Measurements from ENCODE around the gene SDR39U1.

Gene SDR39U1

GRCh38 chr14:24408764-24409163, 33.8 kb downstream of the SDR39U1 start:
- DNase-seq, result no peak

DNA sequence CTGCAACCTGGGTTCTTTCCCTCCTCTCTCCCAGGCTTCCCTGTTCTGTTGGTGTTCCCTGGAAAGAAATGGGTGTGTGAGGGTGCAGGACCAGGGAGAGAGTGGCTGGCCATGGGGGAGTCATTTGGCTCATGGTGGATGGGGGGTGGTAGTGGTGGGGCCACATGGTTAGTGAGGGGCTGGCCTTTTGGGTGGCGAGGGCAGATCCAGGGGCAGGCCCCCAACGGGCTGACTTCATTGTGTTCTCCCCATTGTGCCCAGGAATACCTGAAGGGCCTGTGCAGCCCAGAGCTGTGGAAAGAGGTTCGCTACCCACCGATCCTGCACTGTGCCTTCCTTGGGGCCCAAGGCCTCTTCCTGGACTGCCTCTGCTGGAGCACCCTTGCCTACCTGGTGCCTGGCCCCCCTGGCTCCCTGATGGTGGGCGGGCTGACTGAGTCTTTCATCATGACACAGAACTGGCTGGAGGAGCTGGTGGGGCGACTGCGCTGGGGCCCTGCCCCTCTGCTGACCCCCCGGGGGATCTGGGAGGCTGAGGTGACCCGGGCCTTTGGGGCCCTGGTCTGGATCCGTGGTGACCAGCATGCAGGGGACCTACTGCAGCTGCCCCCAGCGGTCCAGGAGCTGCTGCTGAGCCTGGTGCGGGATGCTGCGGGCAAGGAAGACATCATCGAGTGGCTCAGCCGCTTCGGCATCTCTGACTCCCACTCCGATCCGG, 34.8 kb downstream of the SDR39U1 start:
- no peak for DNase-seq

GRCh38 chr14:24406416-24406815, 36.2 kb downstream of the SDR39U1 start:
- no peak for DNase-seq

GRCh38 chr14:24404814-24405213, 37.8 kb downstream of the SDR39U1 start:
- DNase-seq, result no peak

DNA sequence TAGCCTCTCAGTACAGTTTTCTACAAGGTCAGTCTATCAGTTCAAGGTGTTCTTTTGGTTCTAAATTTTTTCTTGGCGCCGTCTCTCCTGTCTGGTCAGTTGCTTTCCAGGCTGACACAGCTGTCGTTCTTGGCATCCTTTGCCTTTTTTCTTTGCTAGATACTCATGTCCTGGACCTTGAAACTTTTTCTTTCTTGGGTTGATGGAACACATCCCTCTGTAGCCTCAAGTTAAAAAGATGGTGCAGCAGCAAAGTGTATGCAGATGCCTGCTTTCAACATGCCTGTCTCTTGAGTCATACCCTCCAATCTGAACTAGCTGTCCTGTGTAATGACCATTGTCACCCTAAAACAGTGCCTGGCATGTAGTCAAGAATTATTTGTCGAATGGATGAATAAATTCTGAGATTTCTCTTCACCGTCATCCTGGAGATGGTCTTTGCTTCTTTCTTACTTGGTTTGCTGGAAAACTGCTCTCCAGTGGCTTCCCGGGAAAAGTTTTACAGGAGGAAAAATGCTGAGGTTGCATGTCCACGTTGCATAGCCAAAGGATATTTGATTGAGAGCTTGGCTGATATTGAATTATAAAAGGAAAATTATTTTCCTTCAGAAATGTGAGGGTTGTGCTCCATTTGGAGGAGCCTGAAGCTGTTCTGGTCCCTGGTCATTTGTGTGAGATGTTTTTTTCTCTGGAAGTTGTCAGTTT, 39.1 kb downstream of the SDR39U1 start:
- no peak for DNase-seq

DNA sequence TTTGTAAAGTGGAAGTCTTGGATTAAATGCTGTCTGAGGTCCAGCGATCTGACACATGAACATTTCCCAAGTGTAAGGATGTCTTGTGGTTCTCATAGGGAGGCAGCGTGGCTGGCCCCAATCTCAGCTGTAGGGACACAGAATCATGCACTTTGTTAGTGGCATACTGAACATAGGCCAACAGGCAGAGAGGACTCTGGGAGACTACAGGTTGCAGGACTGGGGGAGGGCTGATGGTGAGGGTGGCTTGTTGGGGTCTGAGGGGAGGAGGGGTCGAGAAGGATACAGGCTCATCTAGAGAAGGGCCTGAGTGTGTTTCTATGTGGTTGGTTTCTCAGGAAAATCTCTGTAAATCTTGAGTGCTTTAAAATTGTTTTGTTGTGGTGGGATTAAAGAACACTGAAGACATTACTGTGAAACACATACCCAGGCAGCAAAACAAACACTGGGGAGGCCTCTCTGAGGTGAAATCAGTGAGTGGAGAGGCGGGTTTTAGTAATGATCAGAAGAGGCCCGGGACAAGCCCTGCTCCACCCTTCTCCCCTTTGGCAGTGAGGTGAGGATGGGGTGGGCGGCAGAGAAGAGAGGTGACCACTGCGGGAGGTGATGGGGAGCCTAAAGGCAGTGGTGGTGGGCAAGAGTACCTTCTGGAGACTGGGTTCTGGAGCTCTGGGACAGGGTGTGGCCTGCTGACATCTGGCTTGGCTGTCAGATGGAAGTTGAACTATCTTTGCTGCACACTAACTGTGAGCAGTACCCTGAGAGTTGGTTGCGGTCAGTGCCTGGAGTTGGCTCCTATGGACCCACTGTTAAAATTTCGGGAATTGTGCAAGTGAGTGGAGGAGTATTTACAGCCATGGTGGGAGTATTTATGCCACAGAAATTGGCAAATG, 40.5 kb downstream of the SDR39U1 start:
- DNase-seq, result no peak

DNA sequence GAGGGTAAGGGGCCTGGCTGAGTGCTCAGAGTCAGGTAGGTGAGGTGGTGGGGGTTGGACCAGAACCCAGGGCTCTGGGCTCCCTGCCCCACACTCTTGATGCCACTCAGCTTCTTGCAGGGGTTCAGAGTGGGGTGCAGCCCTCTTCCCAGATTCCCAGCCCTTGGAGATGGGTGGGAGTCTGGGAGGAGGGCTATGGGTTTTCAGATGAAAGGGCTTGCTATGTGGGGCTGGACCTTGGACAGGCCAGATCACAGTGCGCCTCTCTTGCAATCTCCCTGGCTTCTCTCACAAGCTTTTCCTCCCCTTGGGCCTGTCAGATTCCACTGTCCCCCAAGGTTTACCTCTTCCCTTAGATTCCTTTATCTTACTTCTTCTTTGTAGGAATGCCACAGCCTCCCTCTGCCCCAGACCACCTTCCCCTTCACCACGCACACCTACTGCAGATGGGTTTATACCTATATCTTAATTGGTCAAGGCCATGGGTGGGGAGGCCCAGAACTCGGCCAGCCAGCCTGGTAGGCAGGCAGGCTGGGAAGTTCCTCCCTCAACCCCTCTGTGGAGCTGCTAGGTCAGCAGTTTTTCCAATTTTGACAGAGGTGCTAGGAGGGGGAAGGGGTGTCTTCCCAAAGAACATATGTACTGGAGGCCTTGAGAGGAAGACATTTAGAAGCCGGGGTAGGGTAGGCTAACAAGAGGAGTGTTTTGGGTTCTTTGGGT, 42.4 kb downstream of the SDR39U1 start:
- DNase-seq, result no peak

DNA sequence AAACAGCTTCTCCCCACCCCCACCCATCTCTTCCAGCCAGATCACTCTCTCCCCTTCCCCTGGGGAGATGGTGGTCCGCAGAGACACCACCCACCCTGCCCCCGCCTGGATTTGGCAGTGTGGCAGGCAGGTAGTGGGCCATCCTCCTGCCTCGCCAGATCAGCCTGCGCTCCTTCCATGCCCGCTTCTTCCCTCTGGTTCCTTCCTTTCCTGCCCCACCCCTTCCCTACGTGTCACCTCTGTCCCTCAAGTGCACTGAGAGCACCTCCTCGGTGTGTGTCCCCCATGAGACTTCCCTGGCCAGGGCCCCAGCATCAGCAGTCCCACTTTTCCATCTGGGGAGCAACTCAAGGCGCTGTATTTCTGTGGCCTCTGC, 43.1 kb downstream of the SDR39U1 start:
- DNase-seq, result no peak

- DNase-seq, result peak; percentile 86
These were observed 43.7 kb downstream of the SDR39U1 start, which contains the start of gene NYNRIN for GRCh38 chr14:24398653-24399446. Gene NYNRIN (plus strand): TSS chr14:24399003. CDS start chr14:24399247, 244 bp downstream.

DNA sequence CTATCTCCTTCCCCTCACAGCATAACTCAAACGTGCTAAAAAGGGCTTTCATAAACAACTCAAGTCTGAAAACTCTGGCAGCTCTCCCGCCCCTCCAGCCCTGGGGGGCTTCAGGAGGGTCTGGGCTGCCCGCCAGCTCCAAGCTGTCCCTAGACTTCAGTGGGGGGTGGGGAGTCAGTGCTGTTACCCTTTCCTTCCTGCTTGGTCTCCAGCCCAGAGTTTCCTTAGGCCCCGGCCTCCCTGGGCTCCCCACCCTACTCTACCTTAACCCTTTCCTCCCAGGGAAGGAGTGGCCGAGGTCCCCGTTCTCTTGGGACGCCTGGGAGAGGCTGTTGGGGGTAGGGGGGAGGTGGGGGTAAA, 44.3 kb downstream of the SDR39U1 start:
- peak; percentile 49 for DNase-seq

- no peak for DNase-seq
These were observed 44.8 kb downstream of the SDR39U1 start for GRCh38 chr14:24397639-24398292.

DNA sequence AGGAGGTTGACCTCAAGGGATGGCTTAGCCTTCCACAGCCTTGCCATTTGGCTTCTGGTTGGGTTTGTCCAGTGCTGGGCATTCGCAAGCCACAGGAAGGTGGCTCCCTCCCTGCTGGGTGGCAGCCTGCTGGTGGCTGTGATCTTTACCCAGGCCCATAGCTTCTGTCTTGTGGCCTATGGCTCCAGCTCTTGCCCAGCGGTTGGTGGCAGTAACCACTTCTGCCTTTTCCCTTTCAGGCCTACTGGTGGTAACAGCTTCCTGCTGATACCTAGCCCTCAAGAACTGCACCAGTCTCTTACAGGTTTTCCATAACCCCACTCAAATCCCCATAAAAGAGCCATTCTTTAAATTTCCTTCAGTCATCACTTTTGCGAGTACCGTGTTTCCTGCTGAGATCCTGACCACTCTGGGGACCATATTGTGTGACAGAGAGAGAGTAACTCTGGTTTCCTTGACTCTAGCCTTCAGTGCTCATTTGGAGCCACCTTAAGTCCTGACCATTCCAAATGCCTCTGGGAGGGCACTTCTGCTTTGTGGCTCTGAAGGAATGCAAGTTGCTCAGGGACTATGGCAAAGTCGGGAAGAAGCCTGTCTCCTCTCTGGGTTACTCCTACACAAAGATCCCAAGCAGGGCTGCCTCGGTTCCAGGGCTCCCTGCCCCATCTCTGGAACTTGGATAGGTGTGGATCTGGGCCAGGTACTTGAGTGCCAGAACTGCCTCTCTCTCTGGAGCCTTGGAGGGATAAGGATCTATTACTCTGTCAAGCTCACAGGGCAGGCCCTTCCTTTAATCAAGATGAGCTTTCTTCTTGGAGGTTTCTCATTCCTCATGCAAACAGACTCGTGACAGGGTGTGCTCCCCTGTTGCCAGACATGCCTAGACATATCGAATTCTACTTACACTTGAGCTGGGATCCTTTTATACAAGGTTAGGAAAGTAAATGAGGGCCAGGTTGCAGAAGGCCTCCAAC, 46.7 kb downstream of the SDR39U1 start:
- DNase-seq, result peak; percentile 92

- peak; percentile 80 for DNase-seq
These were observed 48.3 kb downstream of the SDR39U1 start for GRCh38 chr14:24394275-24394674.

GRCh38 chr14:24392325-24393091, 50.1 kb downstream of the SDR39U1 start:
- DNase-seq, result peak; percentile 71

- DNase-seq, result peak; percentile 87
These were observed 51.7 kb downstream of the SDR39U1 start for GRCh38 chr14:24390701-24391468.
